GM23338 (cell line): Measurements from ENCODE around the gene ADGRB2. TPM values are rescaled to one million over a fixed set of nuclear protein-coding genes. Genes with fewer than 3 reads are reported as not detected.

Source experiments
- CREB1 ChIP-seq: fragments of 250-450 bp; sonication (Bioruptor Pico); IDR thresholded peaks from 2 replicates; pipeline ENCODE4 v1.5.0; 2020; ENCODE audit warnings: low read depth, mild to moderate bottlenecking, moderate library complexity
- CTCF ChIP-seq, 2 experiments: fragments of 200-600 bp in 1 of 2; sonication (generic) in 1 of 2; conservative IDR thresholded peaks; 2 replicates each; pipeline versions ENCODE4 v1.5.1 to v1.6.1; 2016 to 2017; ENCODE audit warnings: antibody characterized with exemption in 2 of 2, low read depth in 2 of 2, mild to moderate bottlenecking in 2 of 2, moderate library complexity in 1 of 2
- ETS1 ChIP-seq: IDR thresholded peaks from 2 replicates; pipeline ENCODE4 v1.6.1; 2016; ENCODE audit warnings: antibody characterized with exemption
- EZH2 ChIP-seq: fragments of 200-600 bp; sonication (generic); IDR thresholded peaks from one replicate; pipeline ENCODE4 v1.8.0; 2017; ENCODE audit warnings: antibody characterized with exemption, mild to moderate bottlenecking, low read depth; ENCODE audit not compliant: unreplicated experiment
- EZH2phosphoT487 ChIP-seq: fragments of 200-600 bp; sonication (generic); IDR thresholded peaks from one replicate; pipeline ENCODE4 v1.8.1; 2018; ENCODE audit warnings: antibody characterized with exemption; ENCODE audit not compliant: unreplicated experiment
- JUNB ChIP-seq: IDR thresholded peaks from one replicate; pipeline ENCODE4 v1.6.1; 2016; ENCODE audit warnings: antibody characterized with exemption; ENCODE audit not compliant: unreplicated experiment
- NANOG ChIP-seq: IDR thresholded peaks from 2 replicates; pipeline ENCODE4 v1.6.1; 2016; ENCODE audit warnings: antibody characterized with exemption, borderline replicate concordance
- ZNF114 ChIP-seq: fragments of 250-450 bp; sonication (Bioruptor Pico); IDR thresholded peaks from 2 replicates; pipeline ENCODE4 v1.5.0; 2020; ENCODE audit warnings: mild to moderate bottlenecking, moderate library complexity
- ZNF331 ChIP-seq: fragments of 250-450 bp; sonication (Bioruptor Pico); IDR thresholded peaks from 2 replicates; pipeline ENCODE4 v1.5.0; 2020; ENCODE audit warnings: low read depth, mild to moderate bottlenecking, moderate library complexity
- ZNF462 ChIP-seq: fragments of 250-450 bp; sonication (Bioruptor Pico); IDR thresholded peaks from 2 replicates; pipeline ENCODE4 v1.5.0; 2020; ENCODE audit warnings: mild to moderate bottlenecking, moderate library complexity
- polyA plus RNA-seq: library from polyadenylated mRNA; unstranded; fragments of >200 nt; fragmentation: Nextera tagmentation; extraction: Ambion mirVana; gene quantifications from 2 replicates; pipeline ENCODE4 v1.2.1, GENCODE V29; 2016
- total RNA-seq: library from RNA; depleted of rRNA; stranded (reverse); fragments of >200 nt; shearing (Covaris generic); gene quantifications from 2 replicates; pipeline ENCODE4 v1.2.3, GENCODE V29; 2014

Gene ADGRB2
- total and polyA plus RNA-seq, 2 experiments from 2014 or later = 8.0 to 27.8 TPM

DNA sequence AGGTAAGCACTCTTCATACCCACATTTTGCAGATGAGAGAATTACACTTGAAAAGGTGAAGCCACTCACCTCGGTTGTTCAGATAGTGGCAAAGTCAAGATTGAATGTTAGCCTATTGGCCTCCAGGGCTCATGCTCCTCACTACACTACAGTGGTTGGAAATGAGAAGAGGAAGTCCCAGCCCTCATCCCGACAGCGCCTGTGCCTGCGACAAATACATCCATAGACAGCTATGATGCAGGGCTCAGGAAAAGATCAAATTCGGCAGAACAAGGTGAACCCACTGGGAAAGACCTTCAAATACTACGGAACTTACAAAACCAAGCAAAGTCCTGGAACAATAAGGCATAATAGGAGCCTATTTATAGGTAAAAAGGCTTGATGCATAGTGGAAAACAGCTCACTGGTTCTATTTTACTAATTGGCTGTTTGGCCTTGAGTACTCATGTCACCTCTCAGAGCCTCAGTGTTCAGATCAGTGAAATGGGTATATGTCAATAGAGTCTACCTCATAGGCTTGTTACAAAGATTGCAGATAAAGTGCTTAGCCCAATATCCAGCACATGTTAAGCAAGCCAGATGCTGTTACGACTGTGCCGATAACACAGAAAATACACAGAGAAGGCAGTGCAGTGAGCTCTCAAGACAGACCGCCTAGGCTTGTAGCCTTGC lies 48.2 kb upstream of the ADGRB2 start (continued):
- TF ChIP-seq ZNF462 (CRISPR knock-in tag) = no peak
- TF ChIP-seq CREB1 (CRISPR knock-in tag) = no peak
- TF ChIP-seq ETS1 = no peak
- TF ChIP-seq JUNB = no peak
- no peak for TF ChIP-seq NANOG
- TF ChIP-seq EZH2 = no peak
- TF ChIP-seq CTCF (conservative IDR thresholded peaks at IDR 0.05; ENCODE audit: low read depth in 2 of 2) = no peak
- no peak for TF ChIP-seq ZNF331 (CRISPR knock-in tag)
- TF ChIP-seq ZNF114 = no peak
- TF ChIP-seq EZH2phosphoT487 = no peak
